Measurements from ENCODE around the gene ZC3H10. TPM values are rescaled to one million over a fixed set of nuclear protein-coding genes. Genes with fewer than 3 reads are reported as not detected.
A peak's percentile ranks its signal among the peaks of the same experiment; 100 is the strongest.
"Not testable (repeated sequence)": the region's sequence is repeated elsewhere in the genome, so short reads cannot be mapped to it uniquely, and the experiment has no call there.

The ZC3H10 gene
- total and polyA plus RNA-seq, 8 donors = 4.2 to 8.7 (median 5.9) TPM

DNA sequence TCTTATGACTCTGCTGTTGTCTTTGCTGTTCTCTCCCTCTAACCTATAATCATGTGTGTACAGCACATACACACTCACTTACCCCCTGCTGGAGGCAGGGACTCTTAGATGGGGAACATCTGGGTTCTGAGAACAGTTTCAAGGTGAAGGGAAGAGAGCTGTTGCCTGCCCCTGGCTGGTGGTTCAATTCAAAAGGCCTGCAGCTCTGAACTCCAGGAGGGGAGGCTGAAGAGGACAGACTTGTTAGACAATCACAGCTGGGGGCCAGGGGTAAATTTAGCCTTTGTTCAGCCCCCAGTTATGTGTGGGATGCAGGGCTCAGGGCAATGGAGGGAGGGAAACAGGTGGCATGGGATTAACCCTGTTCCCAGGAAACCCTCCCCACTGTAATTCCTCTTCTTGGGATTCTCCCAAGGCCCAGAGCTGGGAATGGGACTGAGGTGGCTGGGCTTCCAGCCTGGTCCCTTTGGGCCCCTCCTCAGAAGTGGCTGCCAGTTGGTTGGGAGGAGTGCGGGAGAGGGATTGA is 36.2 kb downstream of the ZC3H10 start:
- ATAC-seq = no peak

DNA sequence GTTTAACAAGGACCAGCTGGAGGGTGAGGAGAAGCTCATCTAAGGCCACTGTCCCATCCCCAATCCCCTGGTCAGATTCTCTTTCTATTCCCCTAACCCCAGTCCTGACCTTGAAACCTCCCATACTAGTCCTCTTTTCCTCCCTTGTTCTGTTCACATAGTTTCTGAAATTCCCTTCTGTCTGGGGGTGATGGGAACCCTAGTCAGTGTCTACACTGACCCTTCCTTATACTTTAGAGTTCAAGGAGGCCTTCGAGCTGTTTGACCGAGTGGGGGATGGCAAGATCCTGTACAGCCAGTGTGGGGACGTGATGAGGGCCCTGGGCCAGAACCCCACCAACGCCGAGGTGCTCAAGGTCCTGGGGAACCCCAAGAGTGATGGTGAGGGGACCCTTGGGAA is 36.8 kb downstream of the ZC3H10 start:
- no peaks in the 10 kb centered on the region for H3K9me3 ChIP-seq
- no peak for ATAC-seq
- TF ChIP-seq, protein P1, sequence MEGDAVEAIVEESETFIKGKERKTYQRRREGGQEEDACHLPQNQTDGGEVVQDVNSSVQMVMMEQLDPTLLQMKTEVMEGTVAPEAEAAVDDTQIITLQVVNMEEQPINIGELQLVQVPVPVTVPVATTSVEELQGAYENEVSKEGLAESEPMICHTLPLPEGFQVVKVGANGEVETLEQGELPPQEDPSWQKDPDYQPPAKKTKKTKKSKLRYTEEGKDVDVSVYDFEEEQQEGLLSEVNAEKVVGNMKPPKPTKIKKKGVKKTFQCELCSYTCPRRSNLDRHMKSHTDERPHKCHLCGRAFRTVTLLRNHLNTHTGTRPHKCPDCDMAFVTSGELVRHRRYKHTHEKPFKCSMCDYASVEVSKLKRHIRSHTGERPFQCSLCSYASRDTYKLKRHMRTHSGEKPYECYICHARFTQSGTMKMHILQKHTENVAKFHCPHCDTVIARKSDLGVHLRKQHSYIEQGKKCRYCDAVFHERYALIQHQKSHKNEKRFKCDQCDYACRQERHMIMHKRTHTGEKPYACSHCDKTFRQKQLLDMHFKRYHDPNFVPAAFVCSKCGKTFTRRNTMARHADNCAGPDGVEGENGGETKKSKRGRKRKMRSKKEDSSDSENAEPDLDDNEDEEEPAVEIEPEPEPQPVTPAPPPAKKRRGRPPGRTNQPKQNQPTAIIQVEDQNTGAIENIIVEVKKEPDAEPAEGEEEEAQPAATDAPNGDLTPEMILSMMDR (IDR thresholded peaks at IDR 0.05) = no peak
- no peak overlapping the region for H3K27ac ChIP-seq
- no peak for DNase-seq
- peaks cover 9 to 42% of the 10 kb centered on the region in 2 donors for H3K4me1 ChIP-seq
- H3K4me3 ChIP-seq = no peak overlapping the region
- peaks cover 0 to 5% of the 10 kb centered on the region in 2 donors for H3K36me3 ChIP-seq
- intact Hi-C loops (cut with DNase I) = no loop called here
- H3K27me3 ChIP-seq = no peaks in the 10 kb centered on the region

More for the DNA sequence above, 36.2 kb downstream of the ZC3H10 start:
- Histone ChIP-seq H3K4me1 (peaks cover 5 to 36% of the 10 kb centered on the region in 2 donors), H3K9me3 (no peaks in the 10 kb centered on the region), H3K27me3 (no peaks in the 10 kb centered on the region), H3K4me3 (no peak overlapping the region), H3K36me3 (no peaks in the 10 kb centered on the region), H3K27ac (no peak overlapping the region)
- TF ChIP-seq, protein P1 (IDR thresholded peaks at IDR 0.05) = no peak
- intact Hi-C loops (cut with DNase I) = no loop called here
- DNase-seq = no peak

DNA sequence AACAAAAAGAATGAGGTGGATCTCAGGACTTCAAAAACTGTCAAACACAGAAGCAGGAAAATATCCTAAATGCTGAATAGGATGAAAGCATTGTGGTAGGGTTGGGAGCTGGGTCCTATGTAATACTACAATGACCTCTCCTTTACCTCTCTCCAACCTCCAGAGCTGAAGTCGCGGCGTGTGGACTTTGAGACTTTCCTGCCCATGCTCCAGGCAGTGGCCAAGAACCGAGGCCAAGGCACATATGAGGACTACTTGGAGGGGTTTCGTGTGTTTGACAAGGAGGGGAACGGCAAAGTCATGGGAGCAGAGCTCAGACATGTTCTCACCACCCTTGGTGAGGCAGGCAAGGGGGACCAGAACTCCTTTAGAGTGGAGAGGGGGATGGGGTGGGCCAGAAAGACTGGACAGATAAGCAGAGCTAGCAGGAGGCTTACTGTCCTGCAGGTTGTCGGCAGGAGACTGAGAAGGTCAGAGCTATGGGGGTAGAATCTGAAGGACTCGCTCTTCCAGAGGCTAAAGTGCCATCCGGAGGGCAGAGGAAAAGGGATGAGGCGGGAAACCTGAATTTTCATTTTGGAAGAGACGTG is 37.3 kb downstream of the ZC3H10 start:
- intact Hi-C loops (cut with DNase I) = no loop called here
- Histone ChIP-seq H3K9me3 (no peaks in the 10 kb centered on the region), H3K36me3 (peaks cover 0 to 10% of the 10 kb centered on the region in 2 donors), H3K27me3 (no peaks in the 10 kb centered on the region), H3K4me1 (peaks cover 14 to 45% of the 10 kb centered on the region in 2 donors), H3K4me3 (no peak overlapping the region), H3K27ac (no peak overlapping the region)
- DNase-seq (no peak), ATAC-seq (no peak)
- TF ChIP-seq, protein P1 (IDR thresholded peaks at IDR 0.05) = no peak

- peak overlapping the region; percentile 47 to 88 for H3K4me3 ChIP-seq
- H3K27ac ChIP-seq = peak overlapping the region; percentile 94 to 97
- intact Hi-C loops (cut with DNase I); DNase-seq; H3K9me3 ChIP-seq; ATAC-seq; H3K27me3 ChIP-seq: not testable (repeated sequence)
- H3K4me1 ChIP-seq = peaks cover 21 to 45% of the 10 kb centered on the region in 2 donors
- peaks cover 0 to 23% of the 10 kb centered on the region in 2 donors for H3K36me3 ChIP-seq
These were observed 38.6 kb downstream of the ZC3H10 start for GRCh38 chr12:56156464-56157200.

- peak overlapping the region; percentile 47 to 88 for H3K4me3 ChIP-seq
- H3K27me3 ChIP-seq = no peaks in the 10 kb centered on the region
- peak; percentile 56 for ATAC-seq
- TF ChIP-seq, protein P1 (IDR thresholded peaks at IDR 0.05) = peak; percentile 35 to 61
- H3K27ac ChIP-seq = peak overlapping the region; percentile 94 to 97
- peak; percentile 66 to 93 (median 86) for DNase-seq
- H3K4me1 ChIP-seq = peaks cover 21 to 49% of the 10 kb centered on the region in 2 donors
- no peaks in the 10 kb centered on the region for H3K9me3 ChIP-seq
- intact Hi-C loops (cut with DNase I) = no loop called here
- peaks cover 0 to 31% of the 10 kb centered on the region in 2 donors for H3K36me3 ChIP-seq
These were observed 39.3 kb downstream of the ZC3H10 start for GRCh38 chr12:56157201-56158028.

Data from left lung (tissue), 10 donors.